Inferior parietal cortex (tissue), 1 donor: ENCODE measurements around the gene TEKT5.
"Not testable (repeated sequence)": the region's sequence is repeated elsewhere in the genome, so short reads cannot be mapped to it uniquely, and the experiment has no call there.

Experiments
- DNase-seq: peaks from one replicate; pipeline ENCODE4 v3.0.0-alpha.2; 2016; ENCODE audit errors: extremely low spot score

TEKT5 gene

DNA sequence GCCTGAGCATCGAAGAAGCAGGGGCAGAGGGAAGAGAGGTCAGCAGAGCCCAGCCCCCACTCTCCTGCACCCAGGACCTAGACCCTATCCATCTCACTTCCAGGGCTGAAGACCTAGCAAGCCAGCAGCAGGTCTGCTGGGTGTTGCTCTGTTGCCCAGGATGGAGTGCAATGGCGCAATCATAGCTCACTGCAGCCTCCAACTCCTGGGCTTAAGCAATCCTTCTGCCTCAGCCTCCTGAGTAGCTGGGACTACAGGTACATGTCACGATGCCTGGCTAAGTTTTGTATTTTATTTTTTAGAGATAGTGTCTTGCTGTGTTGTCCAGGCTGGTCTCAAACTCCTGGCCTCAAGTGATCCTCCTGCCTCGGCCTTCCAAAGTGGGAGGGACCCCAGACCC lies 61.3 kb downstream of the TEKT5 start:
- DNase-seq: not testable (repeated sequence)

DNA sequence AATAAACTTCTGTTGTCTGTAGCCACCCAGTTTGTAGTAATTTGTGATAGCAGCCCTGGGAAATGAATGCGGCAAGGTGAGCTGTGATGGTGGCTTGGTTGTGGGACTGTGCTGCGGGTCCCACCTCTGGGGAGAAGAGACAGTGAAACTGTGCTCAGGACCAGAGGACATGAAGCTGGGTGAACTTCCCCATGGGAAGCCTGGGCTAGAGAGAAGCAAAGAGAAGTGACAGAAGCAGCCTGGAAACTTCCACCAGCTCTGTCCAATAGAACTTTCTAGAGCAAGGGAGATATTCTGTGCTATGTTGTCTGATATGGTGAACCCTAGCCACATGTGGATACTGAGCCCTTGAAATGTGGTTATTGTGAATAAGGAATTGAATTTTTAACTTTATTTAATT lies 62.8 kb downstream of the TEKT5 start:
- no peak for DNase-seq

DNA sequence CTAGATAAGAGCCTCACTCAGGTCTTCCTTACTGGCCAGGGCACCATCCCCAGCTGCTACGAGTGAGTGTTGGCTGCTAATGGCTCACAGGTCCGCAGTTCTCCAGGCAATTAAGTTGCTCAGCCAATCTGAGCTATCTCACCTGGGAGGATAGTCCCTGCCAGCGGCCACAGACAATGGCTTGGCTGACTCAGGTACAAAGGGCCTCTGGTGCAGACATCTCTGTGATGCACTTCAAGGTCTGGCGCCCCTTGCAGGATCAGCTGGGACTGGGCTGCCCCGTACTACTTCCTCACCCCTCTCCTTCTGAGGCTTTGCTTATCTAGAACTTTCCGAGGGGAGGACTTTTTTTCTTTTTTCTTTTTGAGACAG lies 65.2 kb downstream of the TEKT5 start:
- DNase-seq: no peak

DNA sequence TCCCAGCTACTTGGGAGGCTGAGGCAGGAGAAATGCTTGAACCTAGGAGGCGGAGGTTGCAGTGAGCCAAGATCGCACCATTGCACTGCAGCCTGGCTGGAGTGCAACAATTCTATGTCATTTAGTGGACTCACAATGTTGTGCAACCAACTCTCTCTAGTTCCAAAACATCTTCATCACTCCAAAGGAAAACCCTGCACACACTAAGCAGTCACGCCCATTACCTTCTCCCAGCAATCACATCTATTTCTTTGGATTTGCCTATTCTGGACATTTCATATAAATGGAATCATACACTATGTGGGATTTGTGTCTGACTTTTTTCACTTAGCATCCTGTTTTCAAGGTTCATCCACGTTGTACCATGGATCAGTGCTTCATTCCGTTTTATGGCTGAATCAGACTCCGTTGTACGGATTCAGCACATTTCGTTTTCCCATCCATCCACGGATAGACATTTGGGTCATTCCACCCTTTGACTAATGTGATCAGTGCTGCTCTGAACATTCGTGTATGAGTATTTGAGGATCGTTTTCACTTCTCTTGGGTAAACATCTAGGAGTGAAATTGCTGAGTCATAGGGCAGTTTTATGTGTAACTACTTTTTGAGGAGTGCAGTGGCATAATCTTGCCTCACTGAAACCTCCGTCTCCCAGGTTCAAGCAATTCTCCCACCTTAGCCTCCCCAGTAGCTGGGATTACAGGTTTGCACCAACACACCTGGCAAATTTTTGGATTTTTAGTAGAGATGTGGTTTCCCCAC lies 69.0 kb downstream of the TEKT5 start:
- DNase-seq: no peak

DNA sequence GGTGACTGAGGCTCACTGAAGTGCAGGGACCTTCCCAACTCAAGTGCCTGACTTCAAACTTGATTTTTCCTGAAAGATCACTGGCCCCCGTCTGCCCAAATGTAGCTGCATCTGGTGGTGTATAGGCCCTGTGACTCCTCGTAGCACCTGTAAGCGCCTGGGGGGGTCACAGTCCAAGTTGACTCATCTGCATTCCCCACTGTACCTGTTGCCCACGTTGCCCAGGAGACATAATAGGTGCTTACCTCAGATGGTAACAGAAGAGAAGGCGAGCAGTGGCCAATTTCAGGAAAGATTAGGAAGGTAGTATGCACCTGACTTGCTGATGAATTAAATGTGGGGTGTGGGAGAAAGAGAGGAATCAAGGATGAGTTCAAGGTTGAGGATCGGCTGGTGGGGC lies 70.2 kb downstream of the TEKT5 start:
- no peak for DNase-seq

DNA sequence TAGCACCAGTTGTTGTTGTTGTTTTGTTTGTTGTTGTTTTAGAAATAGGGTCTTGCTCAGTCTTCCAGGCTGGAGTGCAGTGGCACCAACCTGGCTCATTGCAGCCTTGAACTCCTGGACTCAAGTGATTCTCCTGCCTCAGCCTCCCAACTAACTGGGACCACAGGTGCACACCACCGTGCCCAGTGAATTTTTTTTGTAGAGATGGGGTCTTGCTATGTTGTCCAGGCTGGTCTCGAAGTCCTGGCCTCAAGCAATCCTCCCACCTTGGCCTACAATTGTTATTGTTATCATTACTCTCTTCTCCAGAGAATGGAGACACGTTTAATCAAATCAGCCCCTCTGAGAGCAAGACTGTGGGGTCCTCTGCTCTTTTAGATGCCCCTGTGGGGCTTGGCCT lies 71.7 kb downstream of the TEKT5 start:
- DNase-seq: no peak

DNA sequence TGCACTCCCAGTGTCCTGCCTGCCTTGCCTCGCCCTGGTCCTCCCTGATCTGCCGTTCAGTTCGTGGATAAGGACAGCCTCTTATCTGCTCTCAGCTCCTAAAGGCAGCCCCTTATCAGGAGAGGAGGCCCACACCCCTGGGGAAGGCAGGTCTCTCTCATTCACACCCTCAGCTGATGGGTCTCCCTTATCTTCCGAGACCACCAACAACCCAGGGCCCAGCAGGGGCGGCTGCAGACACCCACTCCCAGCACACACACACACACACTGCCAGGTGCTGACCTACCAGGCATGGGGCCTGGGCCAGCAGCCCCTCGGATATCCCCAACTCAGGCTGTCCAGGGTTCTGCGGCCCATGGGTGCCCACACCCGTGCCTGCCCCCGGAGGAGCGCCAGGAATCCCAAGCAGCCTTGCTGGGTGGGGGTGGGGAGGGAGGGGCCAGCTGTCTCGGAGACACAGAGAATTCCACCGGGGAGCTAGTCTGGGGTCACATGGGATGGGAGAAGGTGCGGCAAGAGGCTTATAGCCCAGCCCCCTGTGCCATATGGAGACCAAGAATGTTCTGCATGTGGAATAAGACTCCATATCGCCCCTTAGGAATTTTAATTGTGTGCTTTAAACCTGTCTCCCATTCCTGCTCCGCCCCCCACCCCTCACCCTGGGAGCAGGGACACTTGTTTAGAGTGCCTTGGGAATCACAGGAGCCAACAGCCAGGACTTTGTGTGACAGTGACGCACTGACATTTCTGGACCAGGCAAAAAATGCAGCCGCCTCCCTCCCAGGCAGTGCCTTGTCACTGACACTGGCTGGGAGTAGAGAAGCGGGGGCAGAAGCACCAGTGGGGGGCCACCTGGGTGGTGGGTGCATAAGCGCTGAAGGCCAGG lies 72.5 kb downstream of the TEKT5 start:
- DNase-seq: no peak

DNA sequence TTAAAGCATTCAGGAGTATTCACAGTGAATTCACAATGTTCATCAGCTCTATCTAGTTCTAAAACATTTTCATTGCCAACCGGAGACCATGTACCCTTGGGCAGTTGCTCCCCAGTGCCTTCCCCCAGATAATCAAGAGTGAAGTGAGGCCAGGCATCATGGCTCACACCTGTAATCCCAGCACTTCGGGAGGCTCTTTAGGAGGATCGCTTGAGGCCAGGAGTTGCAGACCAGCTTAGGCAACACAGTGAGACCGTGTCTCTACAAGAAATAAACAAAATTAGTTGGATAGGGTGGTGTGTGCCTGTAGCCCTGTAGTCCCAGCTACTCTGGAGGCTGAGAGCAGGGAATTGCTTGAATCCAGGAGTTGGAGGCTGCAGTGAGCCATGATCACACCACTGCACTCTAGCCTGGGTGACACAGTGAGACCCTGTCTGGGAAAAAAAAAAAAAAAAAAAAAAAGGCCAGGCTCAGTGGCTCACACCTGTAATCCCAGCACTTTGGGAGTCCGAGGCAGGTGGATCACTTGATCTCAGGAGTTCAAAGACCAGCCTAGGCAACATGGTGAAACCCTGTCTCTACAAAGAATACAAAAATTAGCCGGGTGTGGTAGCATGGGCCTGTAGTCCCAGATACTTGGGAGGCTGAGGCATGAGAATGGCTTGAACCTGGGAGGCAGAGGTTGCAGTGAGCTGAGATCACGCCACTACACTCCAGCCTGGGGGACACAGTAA lies 73.3 kb downstream of the TEKT5 start:
- not testable (repeated sequence) for DNase-seq

DNA sequence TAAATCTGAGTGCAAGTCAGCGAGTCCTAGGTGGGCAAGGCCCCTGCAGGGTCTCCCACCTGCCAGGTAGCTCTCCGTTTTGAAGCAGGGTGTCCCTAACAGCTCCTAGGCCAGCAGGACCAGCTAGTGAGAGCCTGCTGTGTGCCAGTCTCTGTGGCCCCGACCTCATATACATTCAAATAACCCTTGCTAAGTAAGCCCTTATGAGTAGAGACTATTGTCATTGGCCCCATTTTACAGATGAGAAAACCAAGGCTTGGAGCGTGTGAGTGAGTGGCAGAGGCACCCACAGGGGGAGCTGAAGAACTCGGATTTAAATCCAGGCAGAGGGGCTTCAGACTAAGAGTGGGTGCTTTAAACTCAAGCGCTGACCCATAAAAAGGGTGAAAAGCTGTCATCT lies 74.6 kb downstream of the TEKT5 start:
- no peak for DNase-seq

DNA sequence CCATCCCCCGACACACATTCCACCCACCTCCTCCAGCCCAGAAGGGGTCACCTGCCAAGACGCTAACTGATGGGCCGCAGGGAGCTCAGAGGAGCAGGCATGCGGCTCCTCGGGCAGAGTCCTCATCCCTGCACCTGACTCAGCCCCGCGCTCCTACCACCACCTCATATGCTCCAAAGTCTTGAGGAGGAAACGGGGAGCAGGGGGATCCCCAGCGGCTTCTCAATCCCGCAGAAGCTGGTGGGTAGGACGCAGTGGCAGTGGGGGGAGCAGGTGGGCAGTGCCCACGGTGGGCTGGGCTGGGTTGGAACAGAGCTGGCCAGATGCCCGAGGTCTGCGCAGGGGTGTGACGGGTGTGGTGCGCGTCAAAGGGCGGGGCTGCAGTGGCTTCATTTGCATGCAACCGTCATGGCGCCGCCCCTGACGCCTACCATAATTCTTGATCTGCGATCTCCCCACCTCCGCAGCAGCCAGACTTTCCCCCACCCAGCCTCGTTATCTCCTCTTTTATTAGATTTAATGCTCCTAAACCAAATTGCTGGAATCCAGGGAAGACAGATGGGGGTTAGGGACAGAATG lies 75.4 kb downstream of the TEKT5 start:
- no peak for DNase-seq

DNA sequence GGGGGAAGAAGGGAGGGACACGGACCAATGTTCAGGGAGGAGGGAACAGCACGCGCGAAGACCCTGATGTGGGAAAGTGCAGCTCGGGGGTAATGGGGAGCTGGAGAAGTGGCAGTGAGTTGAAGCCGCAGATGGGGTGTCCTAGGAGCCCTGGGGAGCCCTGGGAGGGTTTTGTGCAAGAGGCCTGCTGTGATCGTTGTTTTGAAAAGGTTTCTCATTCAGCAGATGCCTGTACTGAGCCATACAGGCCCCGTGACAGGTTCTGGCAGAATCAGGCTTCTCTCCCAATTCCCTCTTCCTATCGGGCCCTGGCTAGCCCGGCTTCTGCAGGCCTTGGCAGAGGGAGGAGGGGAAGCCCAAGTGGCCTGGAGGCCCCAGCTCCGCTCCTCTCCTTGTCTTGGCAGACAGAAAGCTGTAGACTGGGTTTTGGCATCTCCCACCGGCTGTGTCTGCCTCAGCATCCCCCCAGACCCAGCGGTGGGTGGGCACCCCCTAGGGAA lies 76.0 kb downstream of the TEKT5 start:
- no peak for DNase-seq

DNA sequence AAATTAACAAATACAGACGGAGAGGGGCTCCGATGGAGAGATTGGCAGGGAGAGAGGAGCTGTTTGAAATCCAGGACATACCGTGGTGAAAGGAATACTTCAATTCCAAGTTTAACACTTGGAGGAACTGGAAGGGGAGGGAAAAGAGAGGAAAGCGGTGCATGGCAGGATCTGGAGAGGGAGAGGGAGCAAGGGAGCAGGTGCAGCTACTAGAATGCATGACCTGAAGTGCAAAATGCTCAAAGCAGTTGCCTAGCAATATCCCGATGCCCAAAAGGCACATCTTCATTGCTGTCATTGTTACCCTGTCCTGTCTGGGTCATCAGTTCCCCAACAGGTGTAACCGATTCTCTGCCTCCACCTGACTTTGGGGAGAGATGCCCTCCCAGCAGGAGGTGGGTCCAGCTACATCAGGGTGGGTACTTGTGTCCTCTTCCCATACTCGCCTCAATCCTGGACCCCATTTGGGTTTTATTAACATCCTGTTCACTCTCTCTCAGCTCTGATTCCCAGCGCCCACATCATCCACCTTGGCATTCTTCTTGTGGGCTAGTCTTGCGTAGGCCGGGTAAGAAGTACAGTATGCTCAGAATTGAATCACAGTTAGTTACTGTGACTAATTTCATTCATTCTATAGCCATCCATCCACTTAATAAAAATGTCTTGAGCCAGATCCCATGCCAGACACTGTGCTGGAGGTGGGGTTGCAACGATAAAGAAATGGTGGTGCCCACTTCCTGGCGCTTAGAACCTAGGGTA lies 76.9 kb downstream of the TEKT5 start:
- no peak for DNase-seq

DNA sequence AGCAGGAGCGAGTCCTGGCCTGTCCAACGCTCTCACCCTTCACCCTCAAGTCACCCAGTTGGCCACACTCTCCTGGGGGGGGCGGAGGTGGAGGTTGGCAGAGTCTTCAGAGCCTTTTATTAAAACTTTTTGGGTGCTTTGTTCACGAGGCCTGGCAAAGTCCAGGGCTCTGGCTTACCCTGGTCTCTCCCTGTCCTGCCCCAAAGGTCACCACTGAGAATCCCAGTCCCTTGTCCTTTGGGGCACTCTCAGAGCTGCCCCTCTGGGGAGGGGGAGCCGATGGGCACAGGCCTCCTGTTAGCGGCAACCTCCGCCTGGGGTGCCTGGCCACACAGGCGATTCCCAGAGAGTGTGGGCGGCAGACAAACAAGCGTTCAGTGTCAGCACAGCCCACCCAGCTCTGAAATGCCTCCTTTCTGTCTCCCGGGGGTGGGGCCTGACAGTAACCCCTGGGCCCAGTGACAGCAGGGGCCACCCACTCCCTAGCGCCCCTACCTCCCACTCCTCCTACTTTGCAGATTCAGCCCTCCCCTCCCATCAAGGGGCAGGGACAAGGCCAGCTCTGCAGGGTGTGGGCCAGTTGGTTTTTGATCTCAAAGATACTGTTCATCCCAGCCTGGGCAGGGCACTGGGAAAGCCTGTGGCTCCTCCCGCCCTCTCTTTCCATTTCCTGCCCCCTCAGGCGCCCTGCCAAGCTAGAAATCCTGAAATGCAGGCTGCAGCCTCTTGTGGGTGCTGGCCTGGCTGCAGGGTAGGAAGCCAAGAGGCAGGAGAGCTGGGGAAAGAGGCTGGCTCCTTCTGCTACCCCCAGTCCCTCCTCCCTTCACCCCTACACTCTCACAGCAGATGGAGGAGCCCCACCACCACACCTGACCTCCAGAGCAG lies 77.7 kb downstream of the TEKT5 start:
- DNase-seq: no peak

DNA sequence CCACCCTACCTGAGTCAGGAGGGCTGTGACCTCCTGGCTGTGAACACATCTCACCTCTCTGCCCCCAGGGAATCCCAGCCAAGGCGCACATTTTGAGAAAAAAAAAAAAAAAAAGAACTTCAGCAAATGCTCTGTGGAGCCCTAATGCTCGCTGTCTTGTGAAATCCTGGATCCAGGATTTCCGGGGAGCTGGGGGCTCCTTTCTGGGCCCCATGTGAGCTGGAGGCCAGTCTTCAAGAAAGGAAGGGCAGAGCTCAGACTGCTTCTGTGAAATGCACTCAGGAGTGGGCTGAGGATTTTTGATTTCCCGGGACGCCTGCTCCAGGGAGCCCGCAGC lies 78.3 kb downstream of the TEKT5 start:
- no peak for DNase-seq

DNA sequence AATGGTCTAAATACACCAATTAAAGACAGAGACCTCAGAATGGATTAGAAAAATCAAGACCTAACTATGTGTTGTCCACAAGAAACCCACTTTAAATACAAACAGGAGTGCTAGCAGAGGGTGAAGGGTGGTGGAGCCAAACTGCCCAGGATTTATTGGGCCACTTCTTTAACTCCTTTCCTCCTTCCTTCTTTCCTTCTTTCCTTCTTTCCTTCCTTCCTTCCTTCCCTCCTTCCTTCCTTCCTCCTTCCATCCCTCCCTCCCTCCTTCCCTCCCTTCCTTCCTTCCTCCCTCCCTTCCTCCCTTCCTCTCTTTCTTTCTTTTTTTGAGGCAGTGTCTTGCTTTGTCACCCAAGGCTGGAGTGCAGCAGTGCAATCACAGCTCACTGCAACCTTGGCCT lies 80.0 kb downstream of the TEKT5 start:
- no peak for DNase-seq

DNA sequence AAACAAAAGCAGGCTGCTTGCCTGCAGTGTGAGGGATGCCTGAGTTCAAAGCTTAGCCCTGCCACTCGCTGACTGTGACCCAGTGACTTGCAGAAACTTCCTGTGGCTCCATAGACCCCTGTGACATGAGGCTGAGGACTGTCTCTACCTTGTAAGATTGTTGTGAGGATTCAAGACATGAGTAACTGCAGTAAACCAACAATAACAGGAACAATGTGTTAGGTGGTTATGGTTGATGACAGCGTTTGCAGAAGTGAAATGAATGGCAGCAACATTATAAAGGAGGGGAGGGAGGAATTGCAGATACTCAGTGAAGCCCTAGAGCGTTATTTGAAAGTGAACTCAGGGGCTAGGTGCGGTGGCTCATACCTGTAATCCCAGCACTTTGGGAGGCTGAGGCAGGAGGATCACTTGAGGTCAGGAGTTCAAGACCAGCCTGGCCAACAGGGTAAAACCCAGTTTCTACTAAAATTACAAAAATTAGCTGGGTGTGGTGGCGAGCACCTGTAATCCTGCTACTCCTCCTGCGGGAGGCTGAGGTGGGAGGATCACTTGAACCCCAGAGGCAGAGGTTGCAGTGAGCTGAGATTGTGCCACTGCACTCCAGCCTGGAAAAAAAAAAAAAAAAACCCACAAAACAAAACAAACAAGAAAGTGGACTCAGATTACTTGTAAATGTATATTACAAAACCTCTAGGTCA lies 80.8 kb downstream of the TEKT5 start:
- no peak for DNase-seq

DNA sequence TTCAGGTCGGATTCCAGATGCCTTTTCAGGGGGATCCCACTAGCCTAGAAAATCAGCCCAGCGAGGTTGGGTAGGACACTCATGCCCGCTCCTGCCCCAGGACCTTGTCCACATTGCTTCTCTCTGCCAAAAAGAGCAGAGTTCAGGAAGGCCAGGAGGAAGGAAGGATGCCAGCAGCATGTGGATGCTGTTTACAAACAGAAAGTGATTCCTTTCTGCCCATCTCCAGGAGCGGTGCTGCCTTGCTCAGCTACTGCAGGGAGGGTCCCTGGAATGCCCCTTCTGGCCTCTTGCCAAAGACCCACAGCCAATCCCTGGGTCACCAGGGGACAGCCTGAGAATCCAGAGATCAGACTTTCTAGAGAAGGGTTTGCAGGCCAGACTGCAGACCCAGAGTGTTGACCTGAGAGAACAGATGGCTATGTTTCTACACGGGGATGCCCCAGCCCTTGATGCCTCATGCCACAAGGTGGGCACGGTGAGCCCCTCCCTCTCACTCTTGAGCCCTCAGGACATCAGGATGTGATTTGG lies 82.0 kb downstream of the TEKT5 start:
- DNase-seq: no peak

DNA sequence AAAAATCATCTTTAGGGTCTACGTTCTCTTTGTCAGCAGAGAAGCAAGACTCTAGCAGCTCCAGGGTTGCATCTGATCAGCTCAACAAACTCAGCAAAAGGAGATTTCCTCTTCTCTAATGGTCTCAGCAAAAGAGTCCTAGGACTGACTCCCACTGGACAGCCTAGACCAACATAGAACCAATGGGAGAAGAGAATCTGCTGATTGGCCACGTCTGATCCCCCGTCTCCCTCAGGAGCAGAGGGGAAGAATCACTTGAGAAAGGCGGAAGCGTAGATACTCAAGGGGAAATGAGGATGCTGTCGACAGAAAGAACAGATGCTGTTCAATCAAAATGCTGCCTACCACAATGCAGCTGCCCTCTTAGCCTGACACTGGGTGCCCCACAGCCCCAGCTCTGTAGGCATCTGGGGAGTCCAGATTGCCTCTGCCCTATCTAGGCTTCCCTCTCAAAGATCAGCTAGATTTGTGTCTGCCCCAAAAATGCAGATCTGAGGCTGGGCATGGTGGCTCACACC lies 82.8 kb downstream of the TEKT5 start:
- DNase-seq: no peak

DNA sequence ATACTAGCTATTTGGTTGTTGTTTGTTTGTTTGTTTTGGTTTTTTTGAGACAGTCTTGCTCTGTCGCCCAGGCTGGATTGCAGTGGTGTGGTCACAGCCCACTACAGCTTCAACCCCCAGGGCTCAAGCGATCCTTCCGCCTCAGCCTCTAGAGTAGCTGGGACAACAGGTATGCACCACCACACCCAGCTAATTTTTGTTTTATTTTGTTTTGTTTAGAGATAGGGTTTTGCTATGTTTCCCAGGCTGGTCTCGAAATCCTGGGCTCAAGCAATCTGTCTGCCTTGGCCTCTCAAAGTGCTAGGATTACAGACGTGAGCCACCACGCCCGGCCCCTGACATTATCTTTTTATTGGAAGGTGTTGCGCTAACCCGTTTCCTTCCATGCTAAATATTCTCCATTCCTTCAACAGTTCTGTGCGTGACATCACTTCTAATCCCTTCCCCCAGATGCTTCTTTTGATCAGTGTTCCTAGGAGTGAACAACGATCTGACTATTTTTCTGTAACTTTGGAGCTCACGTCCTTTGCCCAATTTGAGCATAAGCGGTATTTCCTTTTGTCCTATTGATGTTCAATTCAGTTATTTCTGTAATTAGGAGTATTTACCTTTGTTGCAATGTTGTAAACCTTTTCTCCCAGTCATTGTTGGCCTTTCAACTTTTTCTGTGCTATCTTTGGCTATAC lies 84.1 kb downstream of the TEKT5 start:
- DNase-seq: no peak
